SU-DHL-6 (cell line): ENCODE measurements around the gene PPIG.
"Not testable (repeated sequence)": the region's sequence is repeated elsewhere in the genome, so short reads cannot be mapped to it uniquely, and the experiment has no call there.

Experiments used
- CTCF ChIP-seq: fragments of 200-600 bp; sonication (generic); IDR thresholded peaks from one replicate; pipeline ENCODE4 v1.5.1; 2017; ENCODE audit warnings: antibody characterized with exemption, mild to moderate bottlenecking, low read length, moderate library complexity; ENCODE audit not compliant: insufficient read depth, poor library complexity, severe bottlenecking
- EZH2phosphoT487 ChIP-seq: fragments of 200-600 bp; sonication (generic), shearing (Covaris generic); conservative IDR thresholded peaks from 2 replicates; pipeline ENCODE4 v1.6.1; 2018; ENCODE audit warnings: mild to moderate bottlenecking, antibody characterized with exemption, low read length, moderate library complexity, mixed read lengths

- not testable (repeated sequence) for TF ChIP-seq CTCF, EZH2phosphoT487
Observed at GRCh38 chr2:169686825-169687224, 102.7 kb downstream of the PPIG start.
